Retinal pigment epithelial cell (primary cell): ENCODE data around the gene RNF217.

Experiments
- DNase-seq: peaks from one replicate; pipeline ENCODE4 v3.0.0-alpha.2; 2010; ENCODE audit warnings: low read depth
- H3K4me3 ChIP-seq: 2 replicates; pipeline ENCODE4 v1.5.1; 2011; ENCODE audit warnings: mild to moderate bottlenecking, low read length, control low read depth, moderate library complexity
- CTCF ChIP-seq: conservative IDR thresholded peaks from 2 replicates; pipeline ENCODE4 v1.5.1; 2011; ENCODE audit warnings: low read depth, low read length, control low read depth, inconsistent platforms

Gene RNF217

GRCh38 chr6:125132058-125132457 is 169.8 kb downstream of the RNF217 start:
- DNase-seq: no peak
- TF ChIP-seq CTCF: no peak
- H3K4me3 ChIP-seq: no peak overlapping the region

- no peak overlapping the region for H3K4me3 ChIP-seq
- DNase-seq: no peak
- no peak for TF ChIP-seq CTCF
Observed at GRCh38 chr6:125136378-125136777, 174.1 kb downstream of the RNF217 start.

GRCh38 chr6:125138083-125138482 is 175.8 kb downstream of the RNF217 start:
- TF ChIP-seq CTCF: no peak
- no peak for DNase-seq
- H3K4me3 ChIP-seq: no peak overlapping the region

- DNase-seq: no peak
- no peak overlapping the region for H3K4me3 ChIP-seq
- TF ChIP-seq CTCF: no peak
Observed at GRCh38 chr6:125140808-125141207, 178.6 kb downstream of the RNF217 start.
